Measurements from ENCODE around the gene TSFM.
"Not testable (repeated sequence)": the region's sequence is repeated elsewhere in the genome, so short reads cannot be mapped to it uniquely, and the experiment has no call there.

DNA sequence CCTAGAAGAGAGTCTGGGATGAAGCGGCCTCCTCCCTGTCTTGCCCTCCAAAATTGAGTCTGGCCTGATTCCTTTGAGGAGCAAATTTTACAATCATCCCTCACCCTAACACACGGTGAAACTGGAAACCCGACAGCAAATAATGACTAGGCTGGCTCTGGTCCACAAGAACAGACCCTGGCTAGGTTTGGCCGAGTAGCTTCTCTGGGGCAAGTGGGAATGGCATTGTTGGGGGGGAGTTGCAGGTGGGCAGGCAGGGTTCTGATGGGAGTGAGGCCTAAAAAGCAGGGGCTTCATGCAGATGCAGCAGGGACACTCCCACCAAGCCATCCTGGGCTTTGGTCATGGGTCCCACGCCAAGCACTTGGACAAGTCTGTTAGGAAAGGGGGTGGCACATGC lies 38.4 kb downstream of the TSFM start:
- not testable (repeated sequence) for TF ChIP-seq CTCF (IDR thresholded peaks at IDR 0.05; ENCODE audit: low read length); EZH2 (IDR thresholded peaks at IDR 0.05; ENCODE audit: borderline replicate concordance, low read length)

Measured in OCI-LY1 (cell line).